Skin of body (tissue), 2 donors: ENCODE data around the gene SCARB1. TPM values are rescaled to one million over a fixed set of nuclear protein-coding genes. Genes with fewer than 3 reads are reported as not detected.

Experiments used
- DNase-seq: peaks from one replicate; lab custom pipeline; 2025; lab: John Stamatoyannopoulos, UW
- total RNA-seq: library from RNA; depleted of rRNA; stranded (reverse); fragments of >200 nt; gene quantifications from one replicate; pipeline ENCODE4 v1.2.3, GENCODE V29; 2014

Gene SCARB1
- total RNA-seq, 1 donor from 2014 or later = 14.1 TPM

- no peak for DNase-seq
Observed at GRCh38 chr12:124804011-124804621, 59.5 kb downstream of the SCARB1 start.

GRCh38 chr12:124802361-124802760, 61.3 kb downstream of the SCARB1 start:
- DNase-seq = no peak

GRCh38 chr12:124800506-124800905, 63.2 kb downstream of the SCARB1 start:
- no peak for DNase-seq

GRCh38 chr12:124797321-124797720, 66.3 kb downstream of the SCARB1 start:
- no peak for DNase-seq

- DNase-seq = no peak
Observed at GRCh38 chr12:124796303-124796960, 67.2 kb downstream of the SCARB1 start.

- DNase-seq = no peak
Observed at GRCh38 chr12:124795081-124795948, 68.3 kb downstream of the SCARB1 start.

GRCh38 chr12:124792961-124793441, 70.7 kb downstream of the SCARB1 start:
- no peak for DNase-seq

GRCh38 chr12:124792156-124792555, 71.5 kb downstream of the SCARB1 start:
- no peak for DNase-seq

- DNase-seq = no peak
Observed at GRCh38 chr12:124790650-124791400, 72.8 kb downstream of the SCARB1 start.

- no peak for DNase-seq
Observed at GRCh38 chr12:124788936-124789555, 74.6 kb downstream of the SCARB1 start.

GRCh38 chr12:124786061-124786964, 77.4 kb downstream of the SCARB1 start:
- peak; percentile 81 for DNase-seq

- DNase-seq = no peak
Observed at GRCh38 chr12:124784871-124785572, 78.6 kb downstream of the SCARB1 start.

GRCh38 chr12:124783087-124783486, 80.6 kb downstream of the SCARB1 start:
- no peak for DNase-seq

- DNase-seq = no peak
Observed at GRCh38 chr12:124782132-124782531, 81.5 kb downstream of the SCARB1 start.

- no peak for DNase-seq
Observed at GRCh38 chr12:124780752-124781685, 82.6 kb downstream of the SCARB1 start.

- DNase-seq = no peak
Observed at GRCh38 chr12:124780336-124780735, 83.3 kb downstream of the SCARB1 start.

- DNase-seq = no peak
Observed at GRCh38 chr12:124779161-124780141, 84.2 kb downstream of the SCARB1 start.
